Osteocyte (in vitro differentiated cells): ENCODE results near the gene RFPL3. TPM values are rescaled to one million over a fixed set of nuclear protein-coding genes. Genes with fewer than 3 reads are reported as not detected.
"Not testable (repeated sequence)": the region's sequence is repeated elsewhere in the genome, so short reads cannot be mapped to it uniquely, and the experiment has no call there.

ENCODE experiments used
- DNase-seq: peaks from one replicate; pipeline ENCODE4 v3.0.0; 2021; ENCODE audit warnings: mixed read lengths; ENCODE audit not compliant: unreplicated experiment; ENCODE audit errors: extremely low spot score
- H3K27ac Mint-ChIP-seq: one replicate; pipeline ENCODE4 v1.8.0; 2021; ENCODE audit warnings: mild to moderate bottlenecking, mixed read lengths; ENCODE audit not compliant: unreplicated experiment
- H3K27me3 Mint-ChIP-seq: one replicate; pipeline ENCODE4 v1.8.0; 2021; ENCODE audit warnings: mixed read lengths; ENCODE audit not compliant: unreplicated experiment
- H3K36me3 Mint-ChIP-seq: one replicate; pipeline ENCODE4 v1.8.0; 2021; ENCODE audit warnings: mixed read lengths; ENCODE audit not compliant: unreplicated experiment
- H3K4me1 Mint-ChIP-seq: one replicate; pipeline ENCODE4 v1.8.0; 2021; ENCODE audit warnings: mixed read lengths; ENCODE audit not compliant: unreplicated experiment
- H3K4me3 Mint-ChIP-seq: one replicate; pipeline ENCODE4 v1.8.0; 2021; ENCODE audit warnings: mild to moderate bottlenecking, moderate library complexity, mixed read lengths; ENCODE audit not compliant: unreplicated experiment
- H3K9me3 Mint-ChIP-seq: one replicate; pipeline ENCODE4 v1.8.0; 2021; ENCODE audit warnings: mixed read lengths; ENCODE audit not compliant: unreplicated experiment
- total RNA-seq: library from RNA; stranded (reverse); gene quantifications from 2 replicates; pipeline ENCODE4 v1.2.1, GENCODE V29; 2021
- TF ChIP-seq, protein P1 (sequence below): fragments of 200-600 bp; sonication (generic); IDR thresholded peaks from 2 replicates; pipeline ENCODE4 v1.5.0; 2021; ENCODE audit warnings: antibody characterized with exemption, mild to moderate bottlenecking, moderate library complexity

Gene RFPL3
- total RNA-seq, 1 donor from 2014 or later, result not detected

DNA sequence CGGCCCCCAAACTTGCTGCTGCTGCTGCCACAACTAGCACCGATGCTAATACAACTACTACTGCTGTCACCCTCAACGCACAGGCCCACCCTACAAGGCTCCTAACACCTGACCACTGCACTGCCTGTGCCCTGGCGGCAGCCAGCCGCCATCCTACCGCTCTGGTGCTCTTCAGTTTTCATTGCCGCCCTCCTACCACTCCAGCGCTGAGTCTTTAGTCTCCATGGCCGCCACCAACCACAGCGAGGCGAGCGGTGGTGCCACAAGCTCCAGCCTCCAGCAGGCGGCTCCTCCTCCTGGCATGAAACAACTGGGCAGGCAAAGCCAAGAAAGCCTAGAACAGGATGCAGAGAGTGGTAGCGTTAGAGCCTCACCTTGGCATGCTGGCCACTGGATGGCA lies 5.0 kb upstream of the RFPL3 start:
- Mint-ChIP-seq H3K4me1 (no peaks in the 10 kb centered on the region), H3K36me3 (no peaks in the 10 kb centered on the region), H3K27ac (no peak overlapping the region), H3K27me3 (no peaks in the 10 kb centered on the region), H3K9me3 (no peaks in the 10 kb centered on the region), H3K4me3 (no peak overlapping the region)
- no peak for DNase-seq
- TF ChIP-seq, protein P1, sequence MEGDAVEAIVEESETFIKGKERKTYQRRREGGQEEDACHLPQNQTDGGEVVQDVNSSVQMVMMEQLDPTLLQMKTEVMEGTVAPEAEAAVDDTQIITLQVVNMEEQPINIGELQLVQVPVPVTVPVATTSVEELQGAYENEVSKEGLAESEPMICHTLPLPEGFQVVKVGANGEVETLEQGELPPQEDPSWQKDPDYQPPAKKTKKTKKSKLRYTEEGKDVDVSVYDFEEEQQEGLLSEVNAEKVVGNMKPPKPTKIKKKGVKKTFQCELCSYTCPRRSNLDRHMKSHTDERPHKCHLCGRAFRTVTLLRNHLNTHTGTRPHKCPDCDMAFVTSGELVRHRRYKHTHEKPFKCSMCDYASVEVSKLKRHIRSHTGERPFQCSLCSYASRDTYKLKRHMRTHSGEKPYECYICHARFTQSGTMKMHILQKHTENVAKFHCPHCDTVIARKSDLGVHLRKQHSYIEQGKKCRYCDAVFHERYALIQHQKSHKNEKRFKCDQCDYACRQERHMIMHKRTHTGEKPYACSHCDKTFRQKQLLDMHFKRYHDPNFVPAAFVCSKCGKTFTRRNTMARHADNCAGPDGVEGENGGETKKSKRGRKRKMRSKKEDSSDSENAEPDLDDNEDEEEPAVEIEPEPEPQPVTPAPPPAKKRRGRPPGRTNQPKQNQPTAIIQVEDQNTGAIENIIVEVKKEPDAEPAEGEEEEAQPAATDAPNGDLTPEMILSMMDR, result no peak

DNA sequence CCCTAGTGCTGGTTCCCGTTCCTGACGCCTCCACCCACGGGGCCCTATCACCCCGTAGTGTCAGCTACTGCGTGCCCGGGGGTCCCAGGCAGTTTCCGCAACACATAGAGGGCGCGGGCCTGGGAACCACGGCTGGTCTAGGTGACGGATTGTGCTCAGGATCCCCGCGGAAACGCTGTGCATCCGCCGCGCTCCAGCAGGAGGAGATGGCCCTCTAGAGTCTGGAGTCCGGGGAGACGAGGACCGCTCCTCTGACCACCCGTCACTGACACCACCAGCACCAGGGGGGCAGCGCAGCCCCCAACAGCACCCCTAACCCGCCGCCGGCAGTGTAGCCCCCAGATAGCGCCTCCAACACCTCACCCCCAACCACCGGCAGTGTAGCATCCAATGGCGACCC lies 4.4 kb upstream of the RFPL3 start:
- H3K27me3 Mint-ChIP-seq, result no peaks in the 10 kb centered on the region
- TF ChIP-seq, protein P1, result no peak

DNA sequence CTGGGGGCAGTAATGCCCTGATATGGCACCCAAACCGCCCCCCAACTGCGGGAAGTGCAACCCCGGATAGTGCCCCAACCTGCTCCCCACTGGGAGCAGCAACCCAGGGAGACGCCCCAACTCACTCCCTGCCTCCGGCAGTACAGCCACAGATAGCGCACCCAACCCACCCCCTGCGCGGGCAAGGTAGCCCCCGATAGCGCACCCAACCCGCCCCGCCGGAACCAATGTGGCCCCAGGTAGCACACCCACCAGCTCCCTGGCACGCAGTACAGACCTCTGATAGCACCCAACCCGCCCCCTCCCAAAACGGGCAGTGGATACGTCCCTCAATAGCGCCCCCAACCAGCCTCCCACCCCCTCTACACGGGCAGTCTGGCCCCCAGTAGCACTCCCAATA lies 3.8 kb upstream of the RFPL3 start:
- TF ChIP-seq, protein P1, result no peak

More for the DNA sequence above, 4.4 kb upstream of the RFPL3 start:
- Mint-ChIP-seq H3K27ac (no peak overlapping the region), H3K9me3 (no peaks in the 10 kb centered on the region), H3K4me1 (no peaks in the 10 kb centered on the region), H3K36me3 (no peaks in the 10 kb centered on the region), H3K4me3 (no peak overlapping the region)
- DNase-seq, result no peak

DNA sequence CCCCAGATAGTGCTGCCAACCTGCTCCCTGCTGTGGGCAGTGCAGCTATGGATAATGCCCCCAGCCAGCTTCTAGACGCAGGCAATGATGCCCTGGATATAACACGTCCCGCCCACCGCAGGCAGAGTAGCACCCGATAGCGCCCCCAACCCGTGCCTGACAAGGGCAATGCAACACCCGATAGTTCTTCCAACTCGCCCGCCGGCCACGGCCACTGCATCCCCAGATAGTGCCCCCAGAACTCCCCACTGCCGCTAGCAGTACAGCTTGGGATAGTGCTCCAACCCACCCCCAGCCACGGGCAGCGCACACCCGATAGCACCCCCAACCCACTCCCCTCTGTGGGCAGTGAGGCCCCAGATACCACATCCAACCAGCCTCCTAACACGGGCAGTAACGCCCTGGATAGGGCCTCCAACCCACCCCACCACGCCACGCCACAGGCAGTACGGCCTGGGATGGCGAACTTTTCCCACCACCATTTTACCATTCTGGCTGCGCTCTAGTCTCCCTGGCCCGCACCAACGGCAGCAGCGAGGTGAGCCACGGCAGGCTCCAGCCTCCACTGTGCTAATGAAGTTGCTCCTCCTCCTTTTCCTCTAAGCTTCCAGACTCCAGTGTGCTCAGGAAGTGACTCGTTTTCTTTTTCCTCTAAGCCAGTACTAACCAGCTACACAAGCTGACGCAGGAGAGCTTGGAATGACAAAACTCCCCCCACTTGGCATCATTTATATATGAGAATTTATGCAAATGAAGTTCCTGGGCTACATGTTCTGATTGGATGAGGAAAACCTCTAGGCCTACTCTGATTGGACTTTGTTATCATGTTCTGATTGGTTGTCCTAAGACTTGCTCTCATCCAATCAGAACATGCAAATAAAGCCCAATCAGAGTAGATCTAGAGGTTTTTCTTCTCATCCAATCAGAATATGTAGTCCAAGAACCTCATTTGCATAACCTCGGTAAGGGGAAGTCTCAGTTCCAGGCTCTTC lies 3.0 kb upstream of the RFPL3 start:
- Mint-ChIP-seq H3K4me3 (no peak overlapping the region), H3K27ac (no peak overlapping the region)

More for the DNA sequence above, 3.8 kb upstream of the RFPL3 start:
- no peak for DNase-seq
- H3K9me3 Mint-ChIP-seq, result no peaks in the 10 kb centered on the region
- no peaks in the 10 kb centered on the region for H3K27me3 Mint-ChIP-seq
- H3K4me1 Mint-ChIP-seq, result no peaks in the 10 kb centered on the region
- H3K36me3 Mint-ChIP-seq, result no peaks in the 10 kb centered on the region
- H3K4me3 Mint-ChIP-seq, result no peak overlapping the region
- no peak overlapping the region for H3K27ac Mint-ChIP-seq

DNA sequence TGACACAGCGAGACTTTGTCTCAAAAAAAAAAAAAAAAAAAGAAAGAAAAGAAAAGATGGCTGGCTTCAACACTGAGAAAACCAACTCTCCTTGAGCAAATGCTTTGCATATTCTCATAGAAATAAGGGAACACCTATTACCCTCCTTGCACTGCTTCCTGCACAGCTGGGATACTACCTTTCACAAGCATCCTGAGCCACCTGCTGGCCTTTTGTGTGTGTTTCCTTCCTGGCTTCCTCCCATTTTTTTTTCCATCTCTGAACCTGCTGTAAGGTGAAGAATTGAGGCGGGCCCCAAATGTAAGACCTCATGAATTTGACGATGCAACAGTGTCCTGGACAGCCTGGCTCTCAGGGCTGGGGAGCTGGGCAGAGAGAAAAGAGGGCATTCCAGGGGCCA lies 1.9 kb upstream of the RFPL3 start:
- Mint-ChIP-seq H3K9me3 (no peaks in the 10 kb centered on the region), H3K4me1 (no peaks in the 10 kb centered on the region), H3K36me3 (no peaks in the 10 kb centered on the region), H3K27ac (no peak overlapping the region), H3K4me3 (no peak overlapping the region), H3K27me3 (no peaks in the 10 kb centered on the region)
- DNase-seq, result no peak
- TF ChIP-seq, protein P1, result no peak

More for the DNA sequence above, 3.0 kb upstream of the RFPL3 start:
- H3K27me3 Mint-ChIP-seq, result no peaks in the 10 kb centered on the region
- TF ChIP-seq, protein P1, result no peak
- no peak for DNase-seq
- no peaks in the 10 kb centered on the region for H3K36me3 Mint-ChIP-seq
- H3K9me3 Mint-ChIP-seq, result no peaks in the 10 kb centered on the region
- H3K4me1 Mint-ChIP-seq, result no peaks in the 10 kb centered on the region

DNA sequence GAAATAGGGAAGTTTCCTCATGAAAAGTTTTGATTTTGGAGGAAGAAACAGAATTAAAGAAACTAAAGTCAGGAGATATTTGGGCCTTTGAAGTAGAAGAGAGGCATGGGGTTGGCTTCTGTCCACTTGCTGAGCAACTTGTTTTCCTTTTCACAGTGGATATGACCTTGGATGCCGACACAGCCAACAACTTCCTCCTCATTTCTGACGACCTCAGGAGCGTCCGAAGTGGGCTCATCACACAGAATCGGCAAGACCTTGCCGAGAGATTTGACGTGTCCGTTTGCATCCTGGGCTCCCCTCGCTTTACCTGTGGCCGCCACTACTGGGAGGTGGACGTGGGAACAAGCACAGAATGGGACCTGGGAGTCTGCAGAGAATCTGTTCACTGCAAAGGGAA lies 2.4 kb downstream of the RFPL3 start:
- not testable (repeated sequence) for H3K4me3 Mint-ChIP-seq, H3K9me3 Mint-ChIP-seq, H3K36me3 Mint-ChIP-seq, H3K4me1 Mint-ChIP-seq, H3K27me3 Mint-ChIP-seq, DNase-seq, H3K27ac Mint-ChIP-seq
